A549 (cell line): ENCODE measurements around the gene LMTK3. TPM values are rescaled to one million over a fixed set of nuclear protein-coding genes. Genes with fewer than 3 reads are reported as not detected.

ENCODE experiments used
- ATAC-seq, 2 experiments: fragments of 200-7000 bp in 1 of 2; fragments of >200 bp in 1 of 2; cut with Nextera tagmentation in 1 of 2; cut with Tn5 transposase in 1 of 2; 3 replicates each; pipeline versions ENCODE4 v1.8.0 to v1.9.1; 2018 to 2020; ENCODE audit warnings: mild to moderate bottlenecking in 1 of 2, moderate library complexity in 1 of 2
- CTCF ChIA-PET: fragments of 300-600 bp; sonication (Branson Sonifier 250); formaldehyde crosslinking; extraction: SDS; loops from one replicate; lab custom pipeline; 2021; ENCODE audit warnings: antibody characterized with exemption, inconsistent platforms; lab: Yijun Ruan, JAX
- POLR2A ChIA-PET: fragments of 350-600 bp; formaldehyde crosslinking; extraction: SDS; loops from one replicate; lab custom pipeline; 2021; ENCODE audit warnings: antibody characterized with exemption, inconsistent platforms; lab: Yijun Ruan, JAX
- DNase-seq, 2 experiments: peaks; one replicate each; pipeline versions ENCODE4 v3.0.0 to v3.0.0-alpha.2; 2011 to 2016; ENCODE audit warnings: low read depth in 1 of 2, low spot score in 1 of 2
- FAIRE-seq: peaks from 2 replicates; lab custom pipeline; 2011; peaks lifted over from hg19 to GRCh38; lab: Jason Lieb, UNC
- H3K27ac ChIP-seq, 2 experiments: fragments of >200 bp; sonication (Bioruptor Twin); formaldehyde crosslinking; 3 replicates each; pipeline ENCODE4 v1.5.1; 2016 to 2017
- H3K4me1 ChIP-seq: fragments of >200 bp; sonication (Bioruptor Twin); formaldehyde crosslinking; 3 replicates; pipeline ENCODE4 v1.6.1; 2016
- H3K4me2 ChIP-seq: fragments of >200 bp; sonication (Bioruptor Twin); formaldehyde crosslinking; 3 replicates; pipeline ENCODE4 v1.6.1; 2016
- H3K4me3 ChIP-seq: fragments of >200 bp; sonication (Bioruptor Twin); formaldehyde crosslinking; 3 replicates; pipeline ENCODE4 v1.5.1; 2016
- H3K9me3 ChIP-seq: fragments of >200 bp; sonication (Bioruptor Twin); formaldehyde crosslinking; 3 replicates; pipeline ENCODE4 v1.6.1; 2016
- CHD2 ChIP-seq: fragments of 150-350 bp; IDR thresholded peaks from 2 replicates; pipeline ENCODE4 v1.6.1; 2014; ENCODE audit warnings: low read length; ENCODE audit not compliant: partially characterized antibody
- CHD4 ChIP-seq: fragments of 200-600 bp; sonication (generic); IDR thresholded peaks from 2 replicates; pipeline ENCODE4 v1.6.1; 2016; ENCODE audit warnings: antibody characterized with exemption, mild to moderate bottlenecking, borderline replicate concordance
- FOSB ChIP-seq: fragments of 250-450 bp; sonication (Bioruptor Pico); IDR thresholded peaks from 2 replicates; pipeline ENCODE4 v1.5.0; 2020; ENCODE audit warnings: mild to moderate bottlenecking, moderate library complexity
- FOSL2 ChIP-seq, 2 experiments: fragments of 450-650 bp in 1 of 2; fragments of >200 bp in 1 of 2; sonication (Bioruptor Twin) in 1 of 2; formaldehyde crosslinking; IDR thresholded peaks; 2 replicates each; pipeline versions ENCODE4 v1.5.0 to v1.6.1; 2016 to 2020; ENCODE audit warnings: mild to moderate bottlenecking in 1 of 2, moderate library complexity in 1 of 2
- FOXS1 ChIP-seq: fragments of 250-450 bp; sonication (Bioruptor Pico); IDR thresholded peaks from 2 replicates; pipeline ENCODE4 v1.5.0; 2020; ENCODE audit warnings: mild to moderate bottlenecking, moderate library complexity
- GATA3 ChIP-seq: IDR thresholded peaks from 2 replicates; pipeline ENCODE4 v1.6.1; 2012; ENCODE audit warnings: borderline replicate concordance
- HOXA7 ChIP-seq: fragments of 250-450 bp; sonication (Bioruptor Pico); IDR thresholded peaks from 2 replicates; pipeline ENCODE4 v1.5.0; 2020; ENCODE audit warnings: mild to moderate bottlenecking, moderate library complexity
- JUNB ChIP-seq: fragments of >200 bp; sonication (Bioruptor Twin); formaldehyde crosslinking; IDR thresholded peaks from 2 replicates; pipeline ENCODE4 v1.6.1; 2016
- MAFK ChIP-seq: fragments of 450-650 bp; IDR thresholded peaks from 2 replicates; pipeline ENCODE4 v1.6.1; 2014; ENCODE audit not compliant: partially characterized antibody
- MAZ ChIP-seq: fragments of 150-350 bp; IDR thresholded peaks from 2 replicates; pipeline ENCODE4 v1.6.1; 2014; ENCODE audit warnings: antibody characterized with exemption, low read depth, low read length, borderline replicate concordance
- NFE2L2 ChIP-seq: fragments of 150-350 bp; conservative IDR thresholded peaks from 2 replicates; pipeline ENCODE4 v1.6.1; 2014; ENCODE audit warnings: low read length
- POLR2AphosphoS2 ChIP-seq: conservative IDR thresholded peaks from 2 replicates; pipeline ENCODE4 v1.6.1; 2012; ENCODE audit warnings: low read length, improper control_type of control experiment, inconsistent platforms
- RAD21 ChIP-seq, 2 experiments: fragments of >200 bp in 1 of 2; sonication (Bioruptor Twin) in 1 of 2; formaldehyde crosslinking in 1 of 2; IDR thresholded peaks in 1 of 2; conservative IDR thresholded peaks in 1 of 2; 2 replicates in 1 of 2; 3 replicates in 1 of 2; pipeline ENCODE4 v1.6.1; 2012 to 2018; ENCODE audit warnings: inconsistent platforms in 1 of 2
- RNF2 ChIP-seq: fragments of 200-600 bp; sonication (generic); IDR thresholded peaks from 2 replicates; pipeline ENCODE4 v1.6.1; 2016; ENCODE audit warnings: low read depth, mild to moderate bottlenecking, antibody characterized with exemption, moderate library complexity, borderline replicate concordance
- SREBF2 ChIP-seq: fragments of 450-650 bp; IDR thresholded peaks from 2 replicates; pipeline ENCODE4 v1.6.1; 2014; ENCODE audit warnings: mild to moderate bottlenecking, moderate library complexity
- ZC3H11A ChIP-seq: fragments of 450-650 bp; IDR thresholded peaks from 2 replicates; pipeline ENCODE4 v1.6.1; 2014; ENCODE audit warnings: antibody characterized with exemption, mild to moderate bottlenecking
- WGBS: methylation state at CpG from one replicate; pipeline ENCODE4 v1.1.6; 2017; ENCODE audit errors: missing lambda C conversion rate; 5-methylcytosine and 5-hydroxymethylcytosine counted together
- polyA plus RNA-seq, 4 experiments: library from polyadenylated mRNA; depleted of rRNA in 3 of 4; stranded (reverse); fragments of >200 nt; fragmentation: RNase III in 1 of 4; extraction: RNeasy Plus Mini Kit Qiagen cat#74134 plus additional on column Dnase treatment in 1 of 4; gene quantifications; 2 replicates in 3 of 4; 3 replicates in 1 of 4; pipeline ENCODE4 v1.2.3, GENCODE V29; 2011 to 2017
- TF ChIP-seq, protein P1 (sequence below): IDR thresholded peaks from 2 replicates; pipeline ENCODE4 v1.6.1; 2012; ENCODE audit warnings: low read depth, borderline replicate concordance
- TF ChIP-seq, protein P2 (sequence below): fragments of >200 bp; sonication (Bioruptor Twin); formaldehyde crosslinking; IDR thresholded peaks from 3 replicates; pipeline ENCODE4 v1.5.1; 2016
- TF ChIP-seq, protein P3 (sequence below): fragments of 450-650 bp; IDR thresholded peaks from 2 replicates; pipeline ENCODE4 v1.6.1; 2014; ENCODE audit warnings: antibody characterized with exemption
- TF ChIP-seq, protein P4 (sequence below): fragments of 250-450 bp; sonication (Bioruptor Pico); IDR thresholded peaks from 2 replicates; pipeline ENCODE4 v1.5.0; 2021; ENCODE audit warnings: mild to moderate bottlenecking, moderate library complexity, borderline replicate concordance
- TF ChIP-seq, protein P5 (sequence below): fragments of 200-600 bp; sonication (generic); IDR thresholded peaks from 2 replicates; pipeline ENCODE4 v1.6.1; 2016; ENCODE audit warnings: antibody characterized with exemption, mild to moderate bottlenecking, moderate library complexity
- TF ChIP-seq, protein P6 (sequence below): fragments of 250-450 bp; sonication (Bioruptor Pico); IDR thresholded peaks from 2 replicates; pipeline ENCODE4 v1.5.0; 2020; ENCODE audit warnings: low read depth, mild to moderate bottlenecking, moderate library complexity
- TF ChIP-seq, protein P7 (sequence below): fragments of 150-350 bp; IDR thresholded peaks from 2 replicates; pipeline ENCODE4 v1.6.1; 2014; ENCODE audit warnings: low read depth, mild to moderate bottlenecking, low read length

LMTK3 gene
- polyA plus RNA-seq, 2 of the 4 experiments (the other 2 are of a cell fraction) = 0.62 to 6.1 TPM

DNA sequence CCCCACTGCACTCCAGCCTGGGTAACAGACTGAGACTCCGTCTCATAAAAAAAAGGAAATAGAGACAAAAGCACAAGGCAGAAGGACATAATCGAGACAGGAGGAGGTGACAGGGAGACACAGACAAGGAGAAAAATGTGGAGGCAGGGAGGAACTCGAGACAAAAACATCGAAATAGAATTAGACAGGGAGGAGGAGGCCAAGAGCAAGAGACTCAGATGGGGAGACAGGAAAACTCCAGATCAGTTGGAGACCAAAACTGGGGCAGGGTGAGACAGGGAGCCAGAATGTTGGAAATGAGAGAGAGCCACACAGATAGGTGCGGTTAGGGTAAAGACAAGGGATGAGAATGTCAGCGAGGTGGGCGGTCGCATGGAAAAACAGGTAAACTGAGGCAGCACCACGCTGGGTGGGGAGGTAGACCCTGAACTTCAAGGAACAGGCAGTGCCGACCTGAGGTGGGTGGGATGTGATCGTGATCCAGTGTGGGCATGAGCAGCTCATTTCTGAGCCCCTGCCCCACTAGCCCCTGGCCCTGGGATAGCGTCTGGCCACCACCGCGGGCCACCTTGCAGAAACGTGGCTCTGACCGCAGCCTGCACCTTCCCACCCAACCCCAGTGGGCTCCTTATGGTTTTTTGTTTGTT, 27.3 kb downstream of the LMTK3 start:
- H3K4me3 ChIP-seq = no peak overlapping the region
- peaks cover 55% of the 10 kb centered on the region for H3K4me1 ChIP-seq
- ChIA-PET POLR2A (no interaction called here), CTCF (no interaction called here)
- FAIRE-seq = no peak
- DNase-seq = no peak
- H3K27ac ChIP-seq = peak overlapping the region; percentile 14 to 18; a peak in 2 of 6 replicates
- whole genome bisulfite sequencing = 87% methylated on average over 16 of the region's 16 CpGs
- no peaks in the 10 kb centered on the region for H3K9me3 ChIP-seq
- no peak overlapping the region for H3K4me2 ChIP-seq
- TF ChIP-seq GATA3 (no peak), FOXS1 (no peak), RAD21 (conservative IDR thresholded peaks at IDR 0.05 in 1 of 2, IDR thresholded peaks at IDR 0.05 in 1 of 2) (no peak), POLR2AphosphoS2 (peak; percentile 33), MAFK (no peak), RNF2 (no peak)
- TF ChIP-seq, protein P1, sequence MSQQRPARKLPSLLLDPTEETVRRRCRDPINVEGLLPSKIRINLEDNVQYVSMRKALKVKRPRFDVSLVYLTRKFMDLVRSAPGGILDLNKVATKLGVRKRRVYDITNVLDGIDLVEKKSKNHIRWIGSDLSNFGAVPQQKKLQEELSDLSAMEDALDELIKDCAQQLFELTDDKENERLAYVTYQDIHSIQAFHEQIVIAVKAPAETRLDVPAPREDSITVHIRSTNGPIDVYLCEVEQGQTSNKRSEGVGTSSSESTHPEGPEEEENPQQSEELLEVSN = no peak
- ATAC-seq = no peak

DNA sequence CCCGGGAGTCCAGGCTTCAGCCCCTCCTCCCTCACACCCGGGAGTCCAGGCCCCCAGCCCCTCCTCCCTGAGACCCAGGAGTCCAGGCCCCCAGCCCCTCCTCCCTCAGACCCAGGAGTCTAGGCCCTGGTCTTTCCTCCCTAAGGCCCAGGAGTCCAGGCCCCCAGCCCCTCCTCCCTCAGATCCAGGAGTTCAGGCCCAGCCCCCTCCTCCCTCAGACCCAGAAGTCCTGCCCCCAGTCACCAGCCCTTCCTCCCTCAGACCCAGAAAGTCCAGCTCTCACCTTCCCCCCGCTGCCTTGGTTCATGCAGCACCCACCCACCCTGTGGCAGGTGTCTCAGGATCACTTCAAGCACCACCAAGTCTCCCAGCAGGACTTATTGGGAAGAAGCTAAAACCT, 28.3 kb downstream of the LMTK3 start:
- H3K27ac ChIP-seq = peak overlapping the region in 1 of 2 experiments; percentile 53; a peak in 3 of 6 replicates
- DNase-seq = no peak
- no peak for TF ChIP-seq HOXA7
- TF ChIP-seq SREBF2 = no peak
- TF ChIP-seq, protein P2, sequence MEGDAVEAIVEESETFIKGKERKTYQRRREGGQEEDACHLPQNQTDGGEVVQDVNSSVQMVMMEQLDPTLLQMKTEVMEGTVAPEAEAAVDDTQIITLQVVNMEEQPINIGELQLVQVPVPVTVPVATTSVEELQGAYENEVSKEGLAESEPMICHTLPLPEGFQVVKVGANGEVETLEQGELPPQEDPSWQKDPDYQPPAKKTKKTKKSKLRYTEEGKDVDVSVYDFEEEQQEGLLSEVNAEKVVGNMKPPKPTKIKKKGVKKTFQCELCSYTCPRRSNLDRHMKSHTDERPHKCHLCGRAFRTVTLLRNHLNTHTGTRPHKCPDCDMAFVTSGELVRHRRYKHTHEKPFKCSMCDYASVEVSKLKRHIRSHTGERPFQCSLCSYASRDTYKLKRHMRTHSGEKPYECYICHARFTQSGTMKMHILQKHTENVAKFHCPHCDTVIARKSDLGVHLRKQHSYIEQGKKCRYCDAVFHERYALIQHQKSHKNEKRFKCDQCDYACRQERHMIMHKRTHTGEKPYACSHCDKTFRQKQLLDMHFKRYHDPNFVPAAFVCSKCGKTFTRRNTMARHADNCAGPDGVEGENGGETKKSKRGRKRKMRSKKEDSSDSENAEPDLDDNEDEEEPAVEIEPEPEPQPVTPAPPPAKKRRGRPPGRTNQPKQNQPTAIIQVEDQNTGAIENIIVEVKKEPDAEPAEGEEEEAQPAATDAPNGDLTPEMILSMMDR = no peak
- TF ChIP-seq FOSB (CRISPR knock-in tag) = no peak
- TF ChIP-seq CHD2 = no peak
- TF ChIP-seq, protein P3, sequence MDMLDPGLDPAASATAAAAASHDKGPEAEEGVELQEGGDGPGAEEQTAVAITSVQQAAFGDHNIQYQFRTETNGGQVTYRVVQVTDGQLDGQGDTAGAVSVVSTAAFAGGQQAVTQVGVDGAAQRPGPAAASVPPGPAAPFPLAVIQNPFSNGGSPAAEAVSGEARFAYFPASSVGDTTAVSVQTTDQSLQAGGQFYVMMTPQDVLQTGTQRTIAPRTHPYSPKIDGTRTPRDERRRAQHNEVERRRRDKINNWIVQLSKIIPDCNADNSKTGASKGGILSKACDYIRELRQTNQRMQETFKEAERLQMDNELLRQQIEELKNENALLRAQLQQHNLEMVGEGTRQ = no peak
- no peak for TF ChIP-seq CHD4
- TF ChIP-seq, protein P4, sequence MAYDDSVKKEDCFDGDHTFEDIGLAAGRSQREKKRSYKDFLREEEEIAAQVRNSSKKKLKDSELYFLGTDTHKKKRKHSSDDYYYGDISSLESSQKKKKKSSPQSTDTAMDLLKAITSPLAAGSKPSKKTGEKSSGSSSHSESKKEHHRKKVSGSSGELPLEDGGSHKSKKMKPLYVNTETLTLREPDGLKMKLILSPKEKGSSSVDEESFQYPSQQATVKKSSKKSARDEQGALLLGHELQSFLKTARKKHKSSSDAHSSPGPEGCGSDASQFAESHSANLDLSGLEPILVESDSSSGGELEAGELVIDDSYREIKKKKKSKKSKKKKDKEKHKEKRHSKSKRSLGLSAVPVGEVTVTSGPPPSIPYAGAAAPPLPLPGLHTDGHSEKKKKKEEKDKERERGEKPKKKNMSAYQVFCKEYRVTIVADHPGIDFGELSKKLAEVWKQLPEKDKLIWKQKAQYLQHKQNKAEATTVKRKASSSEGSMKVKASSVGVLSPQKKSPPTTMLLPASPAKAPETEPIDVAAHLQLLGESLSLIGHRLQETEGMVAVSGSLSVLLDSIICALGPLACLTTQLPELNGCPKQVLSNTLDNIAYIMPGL (CRISPR knock-in tag) = no peak
- TF ChIP-seq, protein P5, sequence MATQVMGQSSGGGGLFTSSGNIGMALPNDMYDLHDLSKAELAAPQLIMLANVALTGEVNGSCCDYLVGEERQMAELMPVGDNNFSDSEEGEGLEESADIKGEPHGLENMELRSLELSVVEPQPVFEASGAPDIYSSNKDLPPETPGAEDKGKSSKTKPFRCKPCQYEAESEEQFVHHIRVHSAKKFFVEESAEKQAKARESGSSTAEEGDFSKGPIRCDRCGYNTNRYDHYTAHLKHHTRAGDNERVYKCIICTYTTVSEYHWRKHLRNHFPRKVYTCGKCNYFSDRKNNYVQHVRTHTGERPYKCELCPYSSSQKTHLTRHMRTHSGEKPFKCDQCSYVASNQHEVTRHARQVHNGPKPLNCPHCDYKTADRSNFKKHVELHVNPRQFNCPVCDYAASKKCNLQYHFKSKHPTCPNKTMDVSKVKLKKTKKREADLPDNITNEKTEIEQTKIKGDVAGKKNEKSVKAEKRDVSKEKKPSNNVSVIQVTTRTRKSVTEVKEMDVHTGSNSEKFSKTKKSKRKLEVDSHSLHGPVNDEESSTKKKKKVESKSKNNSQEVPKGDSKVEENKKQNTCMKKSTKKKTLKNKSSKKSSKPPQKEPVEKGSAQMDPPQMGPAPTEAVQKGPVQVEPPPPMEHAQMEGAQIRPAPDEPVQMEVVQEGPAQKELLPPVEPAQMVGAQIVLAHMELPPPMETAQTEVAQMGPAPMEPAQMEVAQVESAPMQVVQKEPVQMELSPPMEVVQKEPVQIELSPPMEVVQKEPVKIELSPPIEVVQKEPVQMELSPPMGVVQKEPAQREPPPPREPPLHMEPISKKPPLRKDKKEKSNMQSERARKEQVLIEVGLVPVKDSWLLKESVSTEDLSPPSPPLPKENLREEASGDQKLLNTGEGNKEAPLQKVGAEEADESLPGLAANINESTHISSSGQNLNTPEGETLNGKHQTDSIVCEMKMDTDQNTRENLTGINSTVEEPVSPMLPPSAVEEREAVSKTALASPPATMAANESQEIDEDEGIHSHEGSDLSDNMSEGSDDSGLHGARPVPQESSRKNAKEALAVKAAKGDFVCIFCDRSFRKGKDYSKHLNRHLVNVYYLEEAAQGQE = no peak
- TF ChIP-seq, protein P6, sequence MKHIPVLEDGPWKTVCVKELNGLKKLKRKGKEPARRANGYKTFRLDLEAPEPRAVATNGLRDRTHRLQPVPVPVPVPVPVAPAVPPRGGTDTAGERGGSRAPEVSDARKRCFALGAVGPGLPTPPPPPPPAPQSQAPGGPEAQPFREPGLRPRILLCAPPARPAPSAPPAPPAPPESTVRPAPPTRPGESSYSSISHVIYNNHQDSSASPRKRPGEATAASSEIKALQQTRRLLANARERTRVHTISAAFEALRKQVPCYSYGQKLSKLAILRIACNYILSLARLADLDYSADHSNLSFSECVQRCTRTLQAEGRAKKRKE (CRISPR knock-in tag) = no peak
- no peak for TF ChIP-seq FOSL2 (IDR thresholded peaks at IDR 0.05)
- no peak for TF ChIP-seq FOSL2 (CRISPR knock-in tag; IDR thresholded peaks at IDR 0.05)
- no peak for TF ChIP-seq RNF2
- TF ChIP-seq, protein P7, sequence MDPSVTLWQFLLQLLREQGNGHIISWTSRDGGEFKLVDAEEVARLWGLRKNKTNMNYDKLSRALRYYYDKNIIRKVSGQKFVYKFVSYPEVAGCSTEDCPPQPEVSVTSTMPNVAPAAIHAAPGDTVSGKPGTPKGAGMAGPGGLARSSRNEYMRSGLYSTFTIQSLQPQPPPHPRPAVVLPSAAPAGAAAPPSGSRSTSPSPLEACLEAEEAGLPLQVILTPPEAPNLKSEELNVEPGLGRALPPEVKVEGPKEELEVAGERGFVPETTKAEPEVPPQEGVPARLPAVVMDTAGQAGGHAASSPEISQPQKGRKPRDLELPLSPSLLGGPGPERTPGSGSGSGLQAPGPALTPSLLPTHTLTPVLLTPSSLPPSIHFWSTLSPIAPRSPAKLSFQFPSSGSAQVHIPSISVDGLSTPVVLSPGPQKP = no peak
- TF ChIP-seq, protein P1 = no peak
- no peak for TF ChIP-seq NFE2L2
- TF ChIP-seq MAZ = no peak
- TF ChIP-seq JUNB = no peak
- no peak for TF ChIP-seq ZC3H11A
- POLR2A ChIA-PET = no interaction called here
- no peak overlapping the region for H3K4me2 ChIP-seq
- no peaks in the 10 kb centered on the region for H3K9me3 ChIP-seq
- no peak overlapping the region for H3K4me3 ChIP-seq
- CTCF ChIA-PET = interaction anchor here (1.0 kb wide), 1 partner anchor 105 kb away, joined by 3 read pairs; no protein-coding TSS in a partner anchor
- WGBS = 87% methylated on average over 1 of the region's 3 CpGs
- no peak for FAIRE-seq
- peaks cover 44% of the 10 kb centered on the region for H3K4me1 ChIP-seq
- no peak for ATAC-seq
